Lower leg skin (tissue), 3 donors: ENCODE results near the gene OR5B3.

Experiments used
- POLR2A ChIP-seq, 2 donors: fragments of 450-650 bp; IDR thresholded peaks; one replicate each; pipeline ENCODE4 v1.6.1; 2016 to 2017; ENCODE audit warnings: antibody characterized with exemption in 2 of 2, mild to moderate bottlenecking in 1 of 2, moderate library complexity in 1 of 2
- TF ChIP-seq, protein P1 (sequence below), 3 donors: fragments of 450-650 bp; IDR thresholded peaks; one replicate each; pipeline ENCODE4 v1.5.1; 2016; ENCODE audit warnings: antibody characterized with exemption in 3 of 3, mild to moderate bottlenecking in 3 of 3, moderate library complexity in 2 of 3

DNA sequence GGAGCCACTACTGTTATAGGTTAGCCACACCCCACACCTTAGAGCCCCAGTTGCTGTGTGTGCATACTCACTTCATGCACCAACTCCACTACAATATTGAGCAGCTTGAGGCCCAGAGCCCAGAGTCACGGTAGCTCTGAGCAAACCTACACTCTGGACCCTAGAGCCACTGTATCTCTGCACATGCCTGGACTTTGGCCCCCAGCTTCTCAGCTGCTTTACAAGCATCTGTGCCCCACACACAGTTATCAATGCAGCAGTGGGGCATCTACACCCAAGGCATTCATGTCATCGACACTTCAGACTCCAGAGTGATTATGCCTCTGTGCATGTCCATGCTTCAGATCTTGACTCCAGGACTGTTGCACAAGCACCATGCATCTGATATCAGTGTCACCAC lies 37.6 kb upstream of the OR5B3 start:
- TF ChIP-seq, protein P1, sequence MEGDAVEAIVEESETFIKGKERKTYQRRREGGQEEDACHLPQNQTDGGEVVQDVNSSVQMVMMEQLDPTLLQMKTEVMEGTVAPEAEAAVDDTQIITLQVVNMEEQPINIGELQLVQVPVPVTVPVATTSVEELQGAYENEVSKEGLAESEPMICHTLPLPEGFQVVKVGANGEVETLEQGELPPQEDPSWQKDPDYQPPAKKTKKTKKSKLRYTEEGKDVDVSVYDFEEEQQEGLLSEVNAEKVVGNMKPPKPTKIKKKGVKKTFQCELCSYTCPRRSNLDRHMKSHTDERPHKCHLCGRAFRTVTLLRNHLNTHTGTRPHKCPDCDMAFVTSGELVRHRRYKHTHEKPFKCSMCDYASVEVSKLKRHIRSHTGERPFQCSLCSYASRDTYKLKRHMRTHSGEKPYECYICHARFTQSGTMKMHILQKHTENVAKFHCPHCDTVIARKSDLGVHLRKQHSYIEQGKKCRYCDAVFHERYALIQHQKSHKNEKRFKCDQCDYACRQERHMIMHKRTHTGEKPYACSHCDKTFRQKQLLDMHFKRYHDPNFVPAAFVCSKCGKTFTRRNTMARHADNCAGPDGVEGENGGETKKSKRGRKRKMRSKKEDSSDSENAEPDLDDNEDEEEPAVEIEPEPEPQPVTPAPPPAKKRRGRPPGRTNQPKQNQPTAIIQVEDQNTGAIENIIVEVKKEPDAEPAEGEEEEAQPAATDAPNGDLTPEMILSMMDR (IDR thresholded peaks at IDR 0.05): no peak
- no peak for TF ChIP-seq POLR2A (IDR thresholded peaks at IDR 0.05)
